ENCODE data around the gene ANTXRL.
A peak's percentile ranks its signal among the peaks of the same experiment; 100 is the strongest.

Gene ANTXRL

DNA sequence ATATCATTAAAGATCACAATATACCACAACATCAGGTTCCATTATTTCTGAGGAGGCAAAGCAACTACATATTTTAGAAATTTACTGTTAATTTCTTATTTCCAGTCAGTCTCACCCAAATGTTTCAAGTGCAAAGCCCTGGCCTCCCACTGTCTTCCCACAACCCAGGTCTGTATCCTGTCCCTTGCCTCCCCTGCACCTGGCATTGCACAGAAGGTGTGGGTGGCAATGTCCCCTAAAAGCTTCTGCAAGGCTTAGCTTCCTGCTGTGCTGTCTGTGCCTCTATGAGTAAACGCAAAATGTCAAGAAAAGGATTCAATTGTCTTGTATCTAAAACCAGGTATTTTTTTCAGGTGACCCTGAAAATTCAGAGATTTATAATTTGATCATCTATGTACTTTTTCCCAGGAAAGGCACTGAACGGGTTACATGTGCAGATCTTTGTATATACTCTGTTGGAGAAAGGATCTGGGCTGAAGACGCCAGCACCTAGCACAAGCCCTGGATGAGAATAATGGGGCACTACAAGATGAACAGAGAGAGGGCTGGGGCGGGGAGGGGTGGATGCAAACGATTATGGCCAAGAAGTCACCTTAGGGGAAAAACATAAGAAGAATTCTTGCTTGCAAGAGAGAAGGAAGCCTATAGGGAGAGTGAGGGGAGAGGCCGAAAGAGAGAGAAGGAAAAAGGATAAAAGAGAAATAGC is 3.1 kb upstream of the ANTXRL start:
- no peak for TF ChIP-seq CTCF (IDR thresholded peaks at IDR 0.05; ENCODE audit: borderline replicate concordance, extremely low read depth, low read length, poor library complexity, severe bottlenecking)
- TF ChIP-seq EZH2 (IDR thresholded peaks at IDR 0.05; ENCODE audit: borderline replicate concordance, low read depth, low read length, severe bottlenecking), result no peak
- peak overlapping the region; percentile 54 for H3K27ac ChIP-seq (ENCODE audit: low read length)

GRCh38 chr10:46284286-46285229 is 2.2 kb upstream of the ANTXRL start:
- Histone ChIP-seq H3K4me3 (ENCODE audit: low read depth in 1 of 2, low read length in 2 of 2) (peak overlapping the region; percentile 37 to 69), H3K79me2 (ENCODE audit: insufficient read depth, low read length) (no peaks in the 10 kb centered on the region), H3K27ac (ENCODE audit: low read length) (peak overlapping the region; percentile 54), H3K9me3 (ENCODE audit: insufficient read depth, low read length, severe bottlenecking) (no peaks in the 10 kb centered on the region), H3K4me2 (ENCODE audit: insufficient read depth, low read length) (peak overlapping the region; percentile 85), H4K20me1 (ENCODE audit: insufficient read depth, low read length) (no peaks in the 10 kb centered on the region), H3K27me3 (ENCODE audit: insufficient read depth, low read length, poor library complexity) (peaks cover 5% of the 10 kb centered on the region), H2AFZ (ENCODE audit: low read depth, low read length) (peak overlapping the region; percentile 72), H3K36me3 (ENCODE audit: insufficient read depth, low read length) (no peaks in the 10 kb centered on the region), H3K4me1 (ENCODE audit: insufficient read depth, low read length) (peaks cover 27% of the 10 kb centered on the region), H3K9ac (ENCODE audit: low read depth, low read length) (peak overlapping the region; percentile 83)
- DNase-seq (peak; percentile 87), ATAC-seq (ENCODE audit: insufficient read depth, low read depth) (peak; percentile 85)
- TF ChIP-seq EZH2 (IDR thresholded peaks at IDR 0.05; ENCODE audit: borderline replicate concordance, low read depth, low read length, severe bottlenecking) (no peak), CTCF (IDR thresholded peaks at IDR 0.05; ENCODE audit: borderline replicate concordance, extremely low read depth, low read length, poor library complexity, severe bottlenecking) (no peak)

More for the DNA sequence above, 3.1 kb upstream of the ANTXRL start:
- DNase-seq, result no peak
- H3K36me3 ChIP-seq (ENCODE audit: insufficient read depth, low read length), result no peaks in the 10 kb centered on the region
- peak overlapping the region; percentile 85 for H3K4me2 ChIP-seq (ENCODE audit: insufficient read depth, low read length)
- H4K20me1 ChIP-seq (ENCODE audit: insufficient read depth, low read length), result no peaks in the 10 kb centered on the region
- H3K9me3 ChIP-seq (ENCODE audit: insufficient read depth, low read length, severe bottlenecking), result no peaks in the 10 kb centered on the region
- peaks cover 5% of the 10 kb centered on the region for H3K27me3 ChIP-seq (ENCODE audit: insufficient read depth, low read length, poor library complexity)
- H2AFZ ChIP-seq (ENCODE audit: low read depth, low read length), result peak overlapping the region; percentile 72
- H3K4me3 ChIP-seq (ENCODE audit: low read depth in 1 of 2, low read length in 2 of 2), result peak overlapping the region in 1 of 2 experiments; percentile 69; a peak in 3 of 4 replicates
- no peaks in the 10 kb centered on the region for H3K79me2 ChIP-seq (ENCODE audit: insufficient read depth, low read length)
- peak overlapping the region; percentile 83 for H3K9ac ChIP-seq (ENCODE audit: low read depth, low read length)
- H3K4me1 ChIP-seq (ENCODE audit: insufficient read depth, low read length), result peaks cover 27% of the 10 kb centered on the region
- no peak for ATAC-seq (ENCODE audit: insufficient read depth, low read depth)

- Histone ChIP-seq H3K9me3 (ENCODE audit: insufficient read depth, low read length, severe bottlenecking) (no peaks in the 10 kb centered on the region), H3K36me3 (ENCODE audit: insufficient read depth, low read length) (no peaks in the 10 kb centered on the region), H3K4me3 (ENCODE audit: low read depth in 1 of 2, low read length in 2 of 2) (peak overlapping the region; percentile 37 to 69; a peak in 3 of 4 replicates), H3K4me1 (ENCODE audit: insufficient read depth, low read length) (peaks cover 27% of the 10 kb centered on the region), H3K27ac (ENCODE audit: low read length) (peak overlapping the region; percentile 54), H4K20me1 (ENCODE audit: insufficient read depth, low read length) (no peaks in the 10 kb centered on the region), H3K4me2 (ENCODE audit: insufficient read depth, low read length) (peak overlapping the region; percentile 85), H3K9ac (ENCODE audit: low read depth, low read length) (peak overlapping the region; percentile 83), H2AFZ (ENCODE audit: low read depth, low read length) (peak overlapping the region; percentile 72), H3K27me3 (ENCODE audit: insufficient read depth, low read length, poor library complexity) (peaks cover 5% of the 10 kb centered on the region), H3K79me2 (ENCODE audit: insufficient read depth, low read length) (no peaks in the 10 kb centered on the region)
- ATAC-seq (ENCODE audit: insufficient read depth, low read depth) (no peak), DNase-seq (no peak)
- TF ChIP-seq EZH2 (IDR thresholded peaks at IDR 0.05; ENCODE audit: borderline replicate concordance, low read depth, low read length, severe bottlenecking) (no peak), CTCF (IDR thresholded peaks at IDR 0.05; ENCODE audit: borderline replicate concordance, extremely low read depth, low read length, poor library complexity, severe bottlenecking) (no peak)
Observed at GRCh38 chr10:46285300-46285699, 1.5 kb upstream of the ANTXRL start.
